Hypothalamus (tissue), 51 donors: ENCODE measurements around the gene WFDC1.

ENCODE experiments used
- DNase-seq, 51 donors: peaks; one replicate each; lab custom pipeline; 2025; lab: John Stamatoyannopoulos, UW

Gene WFDC1

GRCh38 chr16:84299734-84300440, 5.2 kb downstream of the WFDC1 start:
- DNase-seq, result peak in 1 of 51 donors; percentile 15

GRCh38 chr16:84302111-84302954, 7.7 kb downstream of the WFDC1 start:
- peak in 1 of 51 donors; percentile 39 for DNase-seq

- peak in 15 of 51 donors; percentile 5 to 65 (median 31) for DNase-seq
These were observed 8.3 kb downstream of the WFDC1 start for GRCh38 chr16:84303023-84303422.

- no peak for DNase-seq
These were observed 8.8 kb downstream of the WFDC1 start for GRCh38 chr16:84303516-84303915.

- no peak for DNase-seq
These were observed 11.9 kb downstream of the WFDC1 start for GRCh38 chr16:84306564-84306963.

- no peak for DNase-seq
These were observed 12.7 kb downstream of the WFDC1 start for GRCh38 chr16:84307209-84307954.

GRCh38 chr16:84308120-84308519, 13.4 kb downstream of the WFDC1 start:
- peak in 18 of 51 donors; percentile 5 to 45 (median 22) for DNase-seq

GRCh38 chr16:84310642-84311041, 16.0 kb downstream of the WFDC1 start:
- no peak for DNase-seq

GRCh38 chr16:84312783-84313382, 18.2 kb downstream of the WFDC1 start:
- peak in 6 of 51 donors; percentile 9 to 30 (median 18) for DNase-seq

- DNase-seq, result no peak
These were observed 19.2 kb downstream of the WFDC1 start for GRCh38 chr16:84313921-84314320.

GRCh38 chr16:84314373-84314772, 19.7 kb downstream of the WFDC1 start:
- no peak for DNase-seq

GRCh38 chr16:84314814-84315213, 20.1 kb downstream of the WFDC1 start:
- DNase-seq, result no peak

GRCh38 chr16:84315422-84315821, 20.7 kb downstream of the WFDC1 start:
- DNase-seq, result no peak

- no peak for DNase-seq
These were observed 23.7 kb downstream of the WFDC1 start for GRCh38 chr16:84318091-84318975.

GRCh38 chr16:84319146-84319760, 24.6 kb downstream of the WFDC1 start:
- no peak for DNase-seq

GRCh38 chr16:84320511-84320910, 25.8 kb downstream of the WFDC1 start:
- DNase-seq, result no peak

GRCh38 chr16:84321932-84322331, 27.3 kb downstream of the WFDC1 start:
- DNase-seq, result no peak

GRCh38 chr16:84322749-84323148, 28.1 kb downstream of the WFDC1 start:
- no peak for DNase-seq

GRCh38 chr16:84323606-84324005, 28.9 kb downstream of the WFDC1 start:
- DNase-seq, result no peak
